GM21717 (cell line): Measurements from ENCODE around the gene TMEM120B.

Source experiments
- ATAC-seq: cut with Tn5 transposase; IDR thresholded peaks from one replicate; pipeline ENCODE4 v1.9.1; 2021; ENCODE audit warnings: mild to moderate bottlenecking, moderate library complexity; ENCODE audit not compliant: unreplicated experiment

TMEM120B gene

GRCh38 chr12:121802843-121803698, 90.5 kb downstream of the TMEM120B start:
- peak; percentile 35 for ATAC-seq

GRCh38 chr12:121803861-121804416, 91.4 kb downstream of the TMEM120B start, which contains the start of gene SETD1B:
Gene SETD1B (plus strand): TSS chr12:121804009. CDS start chr12:121804738, 729 bp downstream.
- ATAC-seq: no peak

GRCh38 chr12:121804417-121805111, 92.0 kb downstream of the TMEM120B start:
- ATAC-seq: no peak

GRCh38 chr12:121805171-121806008, 92.8 kb downstream of the TMEM120B start:
- ATAC-seq: no peak

- ATAC-seq: no peak
These were observed 93.5 kb downstream of the TMEM120B start for GRCh38 chr12:121806009-121806545.

GRCh38 chr12:121806546-121807423, 94.2 kb downstream of the TMEM120B start:
- ATAC-seq: no peak

- ATAC-seq: no peak
These were observed 95.2 kb downstream of the TMEM120B start for GRCh38 chr12:121807642-121808347.

GRCh38 chr12:121808623-121809022, 96.1 kb downstream of the TMEM120B start:
- no peak for ATAC-seq

- no peak for ATAC-seq
These were observed 97.2 kb downstream of the TMEM120B start for GRCh38 chr12:121809712-121810116.

- ATAC-seq: no peak
These were observed 97.8 kb downstream of the TMEM120B start for GRCh38 chr12:121810234-121810817.

- ATAC-seq: no peak
These were observed 98.4 kb downstream of the TMEM120B start for GRCh38 chr12:121810833-121811433.

- ATAC-seq: peak; percentile 55
These were observed 99.1 kb downstream of the TMEM120B start for GRCh38 chr12:121811434-121812319.

GRCh38 chr12:121812320-121812871, 99.8 kb downstream of the TMEM120B start:
- ATAC-seq: no peak

- no peak for ATAC-seq
These were observed 100.7 kb downstream of the TMEM120B start for GRCh38 chr12:121812921-121813896.

- no peak for ATAC-seq
These were observed 101.4 kb downstream of the TMEM120B start for GRCh38 chr12:121813951-121814350.
